ENCODE measurements around the gene PCDHB10.
"Not testable (repeated sequence)": the region's sequence is repeated elsewhere in the genome, so short reads cannot be mapped to it uniquely, and the experiment has no call there.

The PCDHB10 gene

DNA sequence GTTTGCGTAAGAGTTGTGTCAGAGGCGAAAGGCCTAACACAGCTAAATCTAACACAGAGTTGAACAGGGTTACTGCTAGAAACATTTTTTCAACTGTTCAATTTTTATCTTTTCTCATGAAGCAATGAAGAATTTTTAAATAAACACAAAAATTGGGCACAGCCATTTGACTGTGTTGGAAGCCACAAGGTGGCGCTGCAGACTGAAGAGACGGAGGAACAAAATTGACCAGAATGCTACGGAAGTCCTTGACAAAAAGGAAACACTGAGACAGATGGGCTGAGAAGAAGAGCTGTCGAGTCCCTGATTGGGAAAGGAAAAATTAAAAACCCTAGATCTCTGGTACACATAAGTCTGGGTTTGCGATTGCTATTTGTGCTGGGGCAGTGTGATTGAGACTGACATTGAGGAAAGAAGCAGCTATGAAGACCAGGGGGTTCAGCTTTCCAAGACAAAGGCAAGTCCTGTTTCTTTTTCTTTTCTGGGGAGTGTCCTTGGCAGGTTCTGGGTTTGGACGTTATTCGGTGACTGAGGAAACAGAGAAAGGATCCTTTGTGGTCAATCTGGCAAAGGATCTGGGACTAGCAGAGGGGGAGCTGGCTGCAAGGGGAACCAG lies 5.1 kb upstream of the PCDHB10 start, which contains the start of gene PCDHB9:
TSS of gene PCDHB9 (plus strand) at position 265 of the 616 bp plus-strand sequence. CDS start at position 423, 158 bp downstream.
- no peak for DNase-seq (ENCODE audit: low read depth in 2 of 2)

DNA sequence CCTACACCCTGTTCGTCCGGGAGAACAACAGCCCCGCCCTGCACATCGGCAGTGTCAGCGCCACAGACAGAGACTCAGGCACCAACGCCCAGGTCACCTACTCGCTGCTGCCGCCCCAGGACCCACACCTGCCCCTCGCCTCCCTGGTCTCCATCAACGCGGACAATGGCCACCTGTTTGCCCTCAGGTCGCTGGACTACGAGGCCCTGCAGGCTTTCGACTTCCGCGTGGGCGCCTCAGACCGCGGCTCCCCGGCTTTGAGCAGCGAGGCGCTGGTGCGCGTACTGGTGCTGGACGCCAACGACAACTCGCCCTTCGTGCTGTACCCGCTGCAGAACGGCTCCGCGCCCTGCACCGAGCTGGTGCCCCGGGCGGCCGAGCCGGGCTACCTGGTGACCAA lies 3.5 kb upstream of the PCDHB10 start:
- not testable (repeated sequence) for DNase-seq (ENCODE audit: low read depth in 2 of 2)

DNA sequence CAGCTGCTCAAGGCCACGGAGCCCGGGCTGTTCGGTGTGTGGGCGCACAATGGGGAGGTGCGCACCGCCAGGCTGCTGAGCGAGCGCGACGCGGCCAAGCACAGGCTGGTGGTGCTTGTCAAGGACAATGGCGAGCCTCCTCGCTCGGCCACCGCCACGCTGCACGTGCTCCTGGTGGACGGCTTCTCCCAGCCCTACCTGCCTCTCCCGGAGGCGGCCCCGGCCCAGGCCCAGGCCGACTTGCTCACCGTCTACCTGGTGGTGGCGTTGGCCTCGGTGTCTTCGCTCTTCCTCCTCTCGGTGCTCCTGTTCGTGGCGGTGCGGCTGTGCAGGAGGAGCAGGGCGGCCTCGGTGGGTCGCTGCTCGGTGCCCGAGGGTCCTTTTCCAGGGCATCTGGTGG lies 3.0 kb upstream of the PCDHB10 start:
- DNase-seq (ENCODE audit: low read depth in 2 of 2), result not testable (repeated sequence)

DNA sequence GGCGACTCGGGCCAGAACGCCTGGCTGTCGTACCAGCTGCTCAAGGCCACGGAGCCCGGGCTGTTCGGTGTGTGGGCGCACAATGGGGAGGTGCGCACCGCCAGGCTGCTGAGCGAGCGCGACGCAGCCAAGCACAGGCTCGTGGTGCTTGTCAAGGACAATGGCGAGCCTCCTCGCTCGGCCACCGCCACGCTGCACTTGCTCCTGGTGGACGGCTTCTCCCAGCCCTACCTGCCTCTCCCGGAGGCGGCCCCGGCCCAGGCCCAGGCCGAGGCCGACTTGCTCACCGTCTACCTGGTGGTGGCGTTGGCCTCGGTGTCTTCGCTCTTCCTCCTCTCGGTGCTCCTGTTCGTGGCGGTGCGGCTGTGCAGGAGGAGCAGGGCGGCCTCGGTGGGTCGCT lies 2.2 kb downstream of the PCDHB10 start:
- not testable (repeated sequence) for DNase-seq (ENCODE audit: low read depth in 2 of 2)

DNA sequence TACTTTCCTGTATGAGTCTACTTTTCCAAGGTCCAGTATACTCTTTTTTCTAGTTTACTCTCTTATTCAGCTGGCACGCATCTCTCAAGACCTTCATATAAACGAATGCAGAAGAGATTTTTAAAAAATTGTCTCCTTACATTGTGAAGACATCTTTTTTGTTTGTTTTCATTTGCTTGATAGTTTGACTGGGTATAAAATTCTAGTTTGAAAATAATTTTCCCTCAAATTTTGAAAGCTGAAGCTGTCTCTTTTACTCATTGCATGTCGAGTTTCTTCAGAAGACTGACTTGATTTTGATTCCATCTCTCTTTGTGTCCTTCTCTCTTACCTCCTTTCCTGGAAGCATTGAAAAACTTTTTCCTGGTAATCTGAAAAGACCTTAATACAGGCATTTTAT lies 4.2 kb downstream of the PCDHB10 start:
- no peak for DNase-seq (ENCODE audit: low read depth in 2 of 2)

DNA sequence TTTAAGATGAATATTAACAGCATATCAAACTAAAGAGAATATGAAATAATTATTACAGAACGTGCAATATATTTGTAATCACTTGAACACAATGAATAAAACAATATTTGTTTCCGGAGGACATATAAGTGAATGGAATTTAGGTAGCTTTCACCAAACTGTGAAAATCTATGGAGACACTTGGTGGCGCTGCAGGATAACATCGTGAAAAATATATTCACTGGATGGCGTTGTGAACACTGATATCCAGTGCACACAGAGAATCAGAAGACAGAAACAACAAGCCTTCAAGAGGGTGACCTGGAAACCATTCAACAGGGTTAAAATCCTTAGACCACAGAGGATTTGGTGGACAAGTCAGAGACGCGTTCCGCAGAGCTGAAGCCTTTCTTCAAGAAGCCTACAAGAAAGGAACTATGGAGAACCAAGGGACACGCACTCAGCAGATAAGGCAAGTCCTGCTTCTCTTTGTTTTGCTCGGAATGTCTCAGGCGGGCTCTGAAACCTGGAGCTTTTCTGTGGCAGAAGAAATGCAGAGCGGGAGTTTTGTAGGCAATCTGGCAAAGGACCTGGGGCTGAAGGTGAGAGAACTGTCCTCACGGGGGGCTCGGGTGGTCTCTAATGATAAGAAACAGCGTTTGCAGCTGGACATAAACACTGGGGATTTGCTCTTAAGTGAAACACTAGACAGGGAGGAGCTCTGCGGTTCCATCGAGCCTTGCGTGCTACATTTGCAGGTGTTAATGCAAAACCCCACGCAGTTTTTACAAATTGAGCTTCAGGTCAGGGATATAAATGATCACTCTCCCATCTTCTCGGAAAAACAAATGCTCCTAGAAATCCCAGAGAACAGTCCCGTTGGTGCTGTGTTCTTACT lies 7.4 kb downstream of the PCDHB10 start, which contains the start of gene PCDHB11:
TSS of gene PCDHB11 (plus strand) at position 269 of the 877 bp plus-strand sequence. CDS start at position 417, 148 bp downstream.
- no peak for DNase-seq (ENCODE audit: low read depth in 2 of 2)

DNA sequence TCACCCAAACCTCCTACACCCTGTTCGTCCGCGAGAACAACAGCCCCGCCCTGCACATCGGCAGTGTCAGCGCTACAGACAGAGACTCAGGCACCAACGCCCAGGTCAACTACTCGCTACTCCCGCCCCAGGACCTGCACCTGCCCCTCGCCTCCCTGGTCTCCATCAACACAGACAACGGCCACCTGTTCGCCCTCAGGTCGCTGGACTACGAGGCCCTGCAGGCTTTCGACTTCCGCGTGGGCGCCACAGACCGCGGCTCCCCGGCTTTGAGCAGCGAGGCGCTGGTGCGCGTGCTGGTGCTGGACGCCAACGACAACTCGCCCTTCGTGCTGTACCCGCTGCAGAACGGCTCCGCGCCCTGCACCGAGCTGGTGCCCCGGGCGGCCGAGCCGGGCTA lies 9.0 kb downstream of the PCDHB10 start:
- not testable (repeated sequence) for DNase-seq (ENCODE audit: low read depth in 2 of 2)

DNA sequence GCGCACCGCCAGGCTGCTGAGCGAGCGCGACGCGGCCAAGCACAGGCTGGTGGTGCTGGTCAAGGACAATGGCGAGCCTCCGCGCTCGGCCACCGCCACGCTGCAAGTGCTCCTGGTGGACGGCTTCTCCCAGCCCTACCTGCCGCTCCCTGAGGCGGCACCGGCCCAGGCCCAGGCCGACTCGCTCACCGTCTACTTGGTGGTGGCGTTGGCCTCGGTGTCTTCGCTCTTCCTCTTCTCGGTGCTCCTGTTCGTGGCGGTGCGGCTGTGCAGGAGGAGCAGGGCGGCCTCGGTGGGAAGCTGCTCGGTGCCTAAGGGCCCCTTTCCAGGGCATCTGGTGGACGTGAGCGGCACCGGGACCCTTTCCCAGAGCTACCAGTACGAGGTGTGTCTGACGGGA lies 9.5 kb downstream of the PCDHB10 start:
- DNase-seq (ENCODE audit: low read depth in 2 of 2), result not testable (repeated sequence)

DNA sequence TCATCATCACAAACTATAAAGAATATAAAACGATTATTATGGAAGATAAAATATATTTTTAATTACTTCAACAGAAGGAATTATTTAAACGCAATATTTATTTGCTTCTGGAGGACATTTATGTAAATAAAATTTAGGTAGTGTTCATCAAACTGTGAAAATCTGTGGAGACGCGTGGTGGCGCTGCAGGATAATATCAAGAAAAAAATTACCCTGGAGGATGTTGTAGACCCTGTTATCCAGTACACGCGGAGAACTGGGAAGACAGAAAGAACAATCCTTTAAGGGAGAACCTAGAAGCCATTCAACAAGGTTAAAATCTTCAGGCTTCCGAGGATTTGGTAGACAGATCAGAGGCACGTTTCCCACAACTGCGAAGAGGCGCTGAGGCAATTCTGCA lies 16.3 kb downstream of the PCDHB10 start, which contains the start of gene PCDHB12:
TSS of gene PCDHB12 (plus strand) at position 242 of the 400 bp plus-strand sequence. CDS start 189 bp downstream, outside the sequence.
- no peak for DNase-seq (ENCODE audit: low read depth in 2 of 2)

DNA sequence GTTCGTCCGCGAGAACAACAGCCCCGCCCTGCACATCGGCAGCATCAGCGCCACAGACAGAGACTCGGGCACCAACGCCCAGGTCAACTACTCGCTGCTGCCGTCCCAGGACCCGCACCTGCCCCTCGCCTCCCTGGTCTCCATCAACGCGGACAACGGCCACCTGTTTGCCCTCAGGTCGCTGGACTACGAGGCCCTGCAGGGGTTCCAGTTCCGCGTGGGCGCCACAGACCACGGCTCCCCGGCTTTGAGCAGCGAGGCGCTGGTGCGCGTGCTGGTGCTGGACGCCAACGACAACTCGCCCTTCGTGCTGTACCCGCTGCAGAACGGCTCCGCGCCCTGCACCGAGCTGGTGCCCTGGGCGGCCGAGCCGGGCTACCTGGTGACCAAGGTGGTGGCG lies 18.1 kb downstream of the PCDHB10 start:
- not testable (repeated sequence) for DNase-seq (ENCODE audit: low read depth in 2 of 2)

DNA sequence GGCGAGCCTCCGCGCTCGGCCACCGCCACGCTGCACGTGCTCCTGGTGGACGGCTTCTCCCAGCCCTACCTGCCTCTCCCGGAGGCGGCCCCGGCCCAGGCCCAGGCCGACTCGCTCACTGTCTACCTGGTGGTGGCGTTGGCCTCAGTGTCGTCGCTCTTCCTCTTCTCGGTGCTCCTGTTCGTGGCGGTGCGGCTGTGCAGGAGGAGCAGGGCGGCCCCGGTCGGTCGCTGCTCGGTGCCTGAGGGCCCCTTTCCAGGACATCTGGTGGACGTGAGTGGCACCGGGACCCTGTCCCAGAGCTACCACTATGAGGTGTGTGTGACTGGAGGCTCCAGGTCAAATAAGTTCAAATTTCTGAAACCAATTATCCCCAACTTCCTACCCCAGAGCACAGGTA lies 18.7 kb downstream of the PCDHB10 start:
- not testable (repeated sequence) for DNase-seq (ENCODE audit: low read depth in 2 of 2)

DNA sequence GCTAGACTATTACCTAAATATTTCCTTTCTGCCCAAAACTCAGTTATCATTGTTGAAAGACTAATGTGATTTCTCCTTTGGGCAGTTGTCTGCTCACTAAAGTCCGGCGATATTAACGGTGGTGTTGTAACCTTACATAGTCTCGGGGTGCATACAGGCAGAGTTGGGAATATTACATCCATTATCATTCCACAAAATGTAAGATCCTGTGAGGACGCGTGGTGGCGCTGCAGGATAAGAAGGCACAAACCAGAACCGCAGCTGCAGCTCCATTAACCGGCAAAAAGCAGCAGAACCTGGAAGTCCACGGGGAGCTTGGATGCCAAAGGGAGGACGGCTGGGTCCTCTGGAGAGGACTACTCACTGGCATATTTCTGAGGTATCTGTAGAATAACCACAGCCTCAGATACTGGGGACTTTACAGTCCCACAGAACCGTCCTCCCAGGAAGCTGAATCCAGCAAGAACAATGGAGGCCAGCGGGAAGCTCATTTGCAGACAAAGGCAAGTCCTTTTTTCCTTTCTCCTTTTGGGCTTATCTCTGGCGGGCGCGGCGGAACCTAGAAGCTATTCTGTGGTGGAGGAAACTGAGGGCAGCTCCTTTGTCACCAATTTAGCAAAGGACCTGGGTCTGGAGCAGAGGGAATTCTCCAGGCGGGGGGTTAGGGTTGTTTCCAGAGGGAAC lies 21.6 kb downstream of the PCDHB10 start, which contains the start of gene PCDHB13:
TSS of gene PCDHB13 (plus strand) at position 264 of the 684 bp plus-strand sequence. CDS start at position 469, 205 bp downstream.
- DNase-seq (ENCODE audit: low read depth in 2 of 2), result not testable (repeated sequence)

DNA sequence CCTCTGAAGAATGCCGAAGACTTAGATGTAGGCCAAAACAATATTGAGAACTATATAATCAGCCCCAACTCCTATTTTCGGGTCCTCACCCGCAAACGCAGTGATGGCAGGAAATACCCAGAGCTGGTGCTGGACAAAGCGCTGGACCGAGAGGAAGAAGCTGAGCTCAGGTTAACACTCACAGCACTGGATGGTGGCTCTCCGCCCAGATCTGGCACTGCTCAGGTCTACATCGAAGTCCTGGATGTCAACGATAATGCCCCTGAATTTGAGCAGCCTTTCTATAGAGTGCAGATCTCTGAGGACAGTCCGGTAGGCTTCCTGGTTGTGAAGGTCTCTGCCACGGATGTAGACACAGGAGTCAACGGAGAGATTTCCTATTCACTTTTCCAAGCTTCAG lies 22.4 kb downstream of the PCDHB10 start:
- DNase-seq (ENCODE audit: low read depth in 2 of 2), result not testable (repeated sequence)

DNA sequence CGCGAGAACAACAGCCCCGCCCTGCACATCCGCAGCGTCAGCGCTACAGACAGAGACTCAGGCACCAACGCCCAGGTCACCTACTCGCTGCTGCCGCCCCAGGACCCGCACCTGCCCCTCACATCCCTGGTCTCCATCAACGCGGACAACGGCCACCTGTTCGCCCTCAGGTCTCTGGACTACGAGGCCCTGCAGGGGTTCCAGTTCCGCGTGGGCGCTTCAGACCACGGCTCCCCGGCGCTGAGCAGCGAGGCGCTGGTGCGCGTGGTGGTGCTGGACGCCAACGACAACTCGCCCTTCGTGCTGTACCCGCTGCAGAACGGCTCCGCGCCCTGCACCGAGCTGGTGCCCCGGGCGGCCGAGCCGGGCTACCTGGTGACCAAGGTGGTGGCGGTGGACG lies 23.4 kb downstream of the PCDHB10 start:
- DNase-seq (ENCODE audit: low read depth in 2 of 2), result not testable (repeated sequence)

DNA sequence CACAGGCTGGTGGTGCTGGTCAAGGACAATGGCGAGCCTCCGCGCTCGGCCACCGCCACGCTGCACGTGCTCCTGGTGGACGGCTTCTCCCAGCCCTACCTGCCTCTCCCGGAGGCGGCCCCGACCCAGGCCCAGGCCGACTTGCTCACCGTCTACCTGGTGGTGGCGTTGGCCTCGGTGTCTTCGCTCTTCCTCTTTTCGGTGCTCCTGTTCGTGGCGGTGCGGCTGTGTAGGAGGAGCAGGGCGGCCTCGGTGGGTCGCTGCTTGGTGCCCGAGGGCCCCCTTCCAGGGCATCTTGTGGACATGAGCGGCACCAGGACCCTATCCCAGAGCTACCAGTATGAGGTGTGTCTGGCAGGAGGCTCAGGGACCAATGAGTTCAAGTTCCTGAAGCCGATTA lies 23.9 kb downstream of the PCDHB10 start:
- DNase-seq (ENCODE audit: low read depth in 2 of 2), result not testable (repeated sequence)

DNA sequence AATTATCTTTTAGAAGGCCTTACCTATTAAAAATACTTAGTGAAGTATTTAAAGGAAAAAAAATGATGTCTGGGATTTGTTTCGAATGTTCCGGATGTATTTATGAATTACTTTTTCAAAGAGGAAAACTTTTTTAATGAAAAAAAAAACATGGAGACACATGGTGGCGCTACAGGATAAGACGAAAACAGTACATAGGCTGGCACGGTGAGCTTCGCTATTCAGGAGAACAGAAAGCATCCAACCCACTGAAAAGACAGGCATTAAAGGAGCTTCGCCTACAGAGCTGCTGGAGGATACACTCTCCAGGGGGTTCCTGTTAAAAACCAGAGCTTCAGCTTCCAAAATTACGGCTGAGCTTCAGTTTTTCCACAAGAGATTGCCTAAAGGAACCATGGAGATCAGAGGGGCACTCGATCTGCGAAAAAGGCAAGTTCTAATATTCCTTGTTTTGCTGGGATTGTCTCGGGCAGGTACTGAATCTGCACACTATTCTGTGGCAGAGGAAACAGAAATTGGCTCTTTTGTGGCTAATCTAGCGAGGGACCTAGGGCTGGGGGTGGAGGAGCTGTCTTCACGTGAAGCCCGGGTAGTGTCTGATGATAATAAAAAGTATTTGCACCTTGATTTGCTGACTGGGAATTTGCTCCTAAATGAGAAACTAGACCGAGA lies 31.1 kb downstream of the PCDHB10 start, which contains the start of gene PCDHB14:
TSS of gene PCDHB14 (plus strand) at position 232 of the 672 bp plus-strand sequence. CDS start at position 395, 163 bp downstream.
- no peak for DNase-seq (ENCODE audit: low read depth in 2 of 2)

DNA sequence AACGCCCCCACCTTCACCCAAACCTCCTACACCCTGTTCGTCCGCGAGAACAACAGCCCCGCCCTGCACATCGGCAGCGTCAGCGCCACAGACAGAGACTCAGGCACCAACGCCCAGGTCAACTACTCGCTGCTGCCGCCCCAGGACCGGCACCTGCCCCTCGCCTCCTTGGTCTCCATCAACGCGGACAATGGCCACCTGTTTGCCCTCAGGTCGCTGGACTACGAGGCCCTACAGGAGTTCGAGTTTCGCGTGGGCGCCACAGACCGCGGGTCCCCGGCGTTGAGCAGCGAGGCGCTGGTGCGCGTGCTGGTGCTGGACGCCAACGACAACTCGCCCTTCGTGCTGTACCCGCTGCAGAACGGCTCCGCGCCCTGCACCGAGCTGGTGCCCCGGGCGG lies 32.7 kb downstream of the PCDHB10 start:
- DNase-seq (ENCODE audit: low read depth in 2 of 2), result not testable (repeated sequence)

DNA sequence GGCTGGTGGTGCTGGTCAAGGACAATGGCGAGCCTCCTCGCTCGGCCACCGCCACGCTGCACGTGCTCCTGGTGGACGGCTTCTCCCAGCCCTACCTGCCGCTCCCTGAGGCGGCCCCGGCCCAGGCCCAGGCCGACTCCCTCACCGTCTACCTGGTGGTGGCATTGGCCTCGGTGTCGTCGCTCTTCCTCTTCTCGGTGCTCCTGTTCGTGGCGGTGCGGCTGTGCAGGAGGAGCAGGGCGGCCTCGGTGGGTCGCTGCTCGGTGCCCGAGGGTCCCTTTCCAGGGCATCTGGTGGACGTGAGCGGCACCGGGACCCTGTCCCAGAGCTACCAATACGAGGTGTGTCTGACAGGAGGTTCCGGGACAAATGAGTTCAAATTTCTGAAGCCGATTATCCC lies 33.3 kb downstream of the PCDHB10 start:
- not testable (repeated sequence) for DNase-seq (ENCODE audit: low read depth in 2 of 2)

DNA sequence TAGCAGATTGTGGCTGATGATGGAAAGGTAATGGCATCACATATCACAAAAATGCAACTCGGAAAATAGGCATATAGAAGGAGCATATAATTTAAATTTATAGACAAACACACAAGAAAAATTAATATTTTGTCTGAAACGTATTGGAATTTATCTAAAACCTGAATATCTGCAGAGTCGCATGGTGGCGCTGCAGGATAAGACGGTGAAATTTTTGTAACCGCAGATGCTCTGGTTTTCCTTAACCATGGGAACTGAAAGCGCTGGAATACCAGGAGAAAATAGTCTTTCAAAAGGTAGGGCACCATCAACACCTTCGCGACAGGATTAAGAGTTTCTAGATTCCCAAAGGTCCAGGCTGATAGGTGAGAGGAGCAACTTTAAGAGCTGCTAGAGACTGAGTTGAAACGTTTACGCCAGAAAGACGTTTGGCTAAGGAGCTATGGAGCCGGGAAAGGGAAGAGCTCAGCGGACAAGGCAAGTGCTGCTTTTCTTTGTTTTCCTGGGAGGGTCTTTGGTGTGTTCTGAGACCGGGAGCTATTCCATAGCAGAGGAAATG lies 42.0 kb downstream of the PCDHB10 start:
- no peak for DNase-seq (ENCODE audit: low read depth in 2 of 2)

DNA sequence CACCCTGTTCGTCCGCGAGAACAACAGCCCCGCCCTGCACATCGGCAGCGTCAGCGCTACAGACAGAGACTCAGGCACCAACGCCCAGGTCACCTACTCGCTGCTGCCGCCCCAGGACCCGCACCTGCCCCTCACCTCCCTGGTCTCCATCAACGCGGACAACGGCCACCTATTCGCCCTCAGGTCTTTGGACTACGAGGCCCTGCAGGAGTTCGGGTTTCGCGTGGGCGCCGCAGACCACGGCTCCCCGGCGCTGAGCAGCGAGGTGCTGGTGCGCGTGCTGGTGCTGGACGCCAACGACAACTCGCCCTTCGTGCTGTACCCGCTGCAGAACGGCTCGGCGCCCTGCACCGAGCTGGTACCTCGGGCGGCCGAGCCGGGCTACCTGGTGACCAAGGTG lies 43.8 kb downstream of the PCDHB10 start:
- DNase-seq (ENCODE audit: low read depth in 2 of 2), result not testable (repeated sequence)
